ENCODE measurements around the gene IL5RA.

Gene IL5RA

DNA sequence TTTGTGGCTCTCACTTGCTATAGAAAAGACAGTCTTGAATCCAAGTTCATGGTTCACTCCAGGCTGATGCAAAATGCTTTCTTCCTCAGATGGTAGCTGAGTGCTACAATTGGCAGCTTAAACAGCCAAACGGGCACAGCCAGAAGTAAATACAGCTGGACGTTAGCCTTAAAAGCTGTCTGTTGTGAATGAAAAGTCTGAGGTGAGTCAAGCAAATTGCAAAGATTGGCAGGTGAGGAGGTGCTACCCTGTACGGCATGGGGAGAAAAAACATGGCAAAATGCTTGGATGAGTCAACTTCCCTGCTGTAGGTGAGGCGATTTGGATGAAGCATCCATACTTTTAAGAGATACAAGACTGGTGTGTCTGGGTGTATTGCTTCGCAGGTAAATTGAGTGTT is 40.5 kb downstream of the IL5RA start:
- no peak for DNase-seq
- intact Hi-C loops (cut with DNase I), result no loop called here

DNA sequence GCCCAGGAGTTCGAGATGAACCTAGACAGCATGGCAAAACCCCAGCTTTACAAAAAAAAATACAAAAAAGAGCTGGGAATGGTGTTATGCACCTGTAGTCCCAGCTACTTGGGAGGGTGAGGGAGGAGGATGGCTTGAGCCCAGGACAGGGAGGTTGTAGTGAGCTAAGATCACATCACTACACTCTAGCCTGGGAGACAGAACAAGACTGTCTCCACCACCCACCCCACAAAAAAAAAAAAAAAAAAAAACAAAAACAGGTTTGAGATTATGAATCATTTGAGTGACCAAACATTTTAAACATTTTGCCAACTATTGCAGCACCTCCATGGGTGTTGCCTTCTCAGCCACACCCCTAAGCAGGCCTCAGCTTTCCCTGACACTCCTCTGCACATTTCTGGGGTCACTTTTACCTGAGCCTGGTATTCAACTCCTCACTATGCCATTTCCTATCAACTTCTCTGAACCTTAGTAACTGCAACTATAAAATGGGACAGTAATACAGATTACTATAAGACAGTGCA is 41.8 kb downstream of the IL5RA start:
- no peak for DNase-seq
- intact Hi-C loops (cut with DNase I), result no loop called here

DNA sequence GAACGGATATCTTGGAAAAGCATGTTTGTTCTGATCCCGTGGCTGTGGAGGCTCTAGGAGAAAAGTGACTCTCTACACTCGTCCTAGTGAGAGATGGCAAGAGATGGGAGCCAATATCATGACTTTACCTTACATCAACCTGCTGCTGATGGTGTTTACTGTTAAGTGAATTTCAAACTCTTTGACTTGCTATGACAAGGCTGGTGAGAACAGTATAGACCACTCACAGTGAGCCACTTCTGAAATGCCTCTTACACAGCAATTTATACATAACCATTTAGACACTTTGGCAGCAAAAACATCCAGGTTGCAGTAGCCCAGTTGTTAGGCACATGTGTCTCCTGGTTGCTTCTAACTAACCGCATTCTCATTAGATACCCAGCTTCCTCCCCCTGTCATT is 43.3 kb downstream of the IL5RA start:
- intact Hi-C loops (cut with DNase I), result no loop called here
- DNase-seq, result no peak

DNA sequence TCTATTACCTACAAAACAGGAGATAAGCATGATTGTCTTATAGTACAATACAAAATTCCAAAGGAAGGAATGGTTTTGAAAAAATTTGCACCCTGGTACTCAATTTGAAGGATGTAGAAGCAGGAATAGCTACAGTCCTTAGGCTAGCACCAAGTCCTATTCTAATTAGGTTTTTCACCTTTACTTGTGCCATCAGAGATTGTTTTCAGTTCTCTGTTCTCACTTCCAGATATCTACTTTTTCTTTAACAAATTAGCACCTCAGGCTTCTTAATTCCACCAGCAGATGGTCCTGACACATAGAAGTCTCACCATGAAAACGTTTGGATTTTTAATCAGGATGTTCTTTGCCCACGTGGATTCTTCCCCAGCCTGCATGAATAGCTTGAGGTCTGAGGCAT is 43.8 kb downstream of the IL5RA start:
- no peak for DNase-seq
- intact Hi-C loops (cut with DNase I), result no loop called here

DNA sequence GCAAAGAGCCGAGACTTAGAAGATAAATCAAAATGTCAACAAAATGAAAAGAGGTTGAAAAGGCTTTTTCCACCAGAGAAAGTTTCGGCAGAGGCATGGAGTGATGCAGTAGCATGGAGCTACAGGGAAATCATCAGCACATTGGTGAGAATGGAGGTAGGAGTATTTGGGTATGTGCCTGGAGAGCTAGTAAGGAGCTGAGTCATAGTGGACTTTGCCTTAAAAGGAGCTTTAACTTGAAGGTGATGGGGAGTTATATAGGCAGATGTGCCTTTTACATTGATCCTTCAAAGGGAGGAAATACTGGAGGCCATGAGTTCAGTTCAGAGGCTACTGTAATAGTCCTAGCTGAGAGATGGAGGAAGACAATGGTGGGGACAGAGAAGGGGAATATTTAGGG is 44.3 kb downstream of the IL5RA start:
- intact Hi-C loops (cut with DNase I), result no loop called here
- DNase-seq, result no peak

DNA sequence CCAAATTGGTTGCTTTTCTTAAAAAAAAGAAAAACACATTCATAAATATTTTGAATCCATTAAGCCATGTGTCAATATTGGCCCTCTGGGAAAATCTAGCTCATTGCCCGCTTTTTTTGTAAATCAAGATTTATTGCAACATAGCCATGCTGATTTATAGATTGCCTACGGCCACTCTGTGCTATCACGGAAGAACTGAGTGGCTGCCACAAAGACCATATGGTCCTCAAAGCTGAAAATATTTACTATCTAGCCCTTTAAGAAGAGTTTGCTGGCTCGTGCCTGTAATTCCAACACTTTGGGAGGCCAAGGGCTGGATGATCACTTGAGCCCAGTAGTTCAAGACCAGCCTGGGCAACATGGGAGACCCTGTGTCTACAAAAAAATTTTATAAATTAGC is 45.9 kb downstream of the IL5RA start:
- intact Hi-C loops (cut with DNase I), result no loop called here
- no peak for DNase-seq

DNA sequence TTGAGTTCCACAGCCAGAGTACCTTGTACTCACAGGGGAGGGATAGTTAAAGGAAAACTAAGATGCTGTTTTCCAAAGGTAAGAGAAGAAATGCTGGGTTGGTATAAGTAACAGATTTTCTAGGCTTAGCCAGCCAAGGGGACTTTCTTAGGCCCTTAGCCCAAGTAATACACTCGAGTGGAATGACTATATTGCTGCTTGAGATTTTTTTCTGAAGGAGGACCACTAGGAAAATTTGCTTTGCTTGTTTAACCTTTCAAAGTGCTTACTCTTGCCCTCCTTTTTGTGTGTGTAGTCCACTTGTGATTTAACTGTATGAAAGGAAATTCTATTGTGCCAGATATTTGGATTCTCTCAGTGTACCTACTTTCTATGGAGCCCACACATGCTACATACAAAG is 50.5 kb downstream of the IL5RA start:
- intact Hi-C loops (cut with DNase I), result no loop called here
- no peak for DNase-seq

DNA sequence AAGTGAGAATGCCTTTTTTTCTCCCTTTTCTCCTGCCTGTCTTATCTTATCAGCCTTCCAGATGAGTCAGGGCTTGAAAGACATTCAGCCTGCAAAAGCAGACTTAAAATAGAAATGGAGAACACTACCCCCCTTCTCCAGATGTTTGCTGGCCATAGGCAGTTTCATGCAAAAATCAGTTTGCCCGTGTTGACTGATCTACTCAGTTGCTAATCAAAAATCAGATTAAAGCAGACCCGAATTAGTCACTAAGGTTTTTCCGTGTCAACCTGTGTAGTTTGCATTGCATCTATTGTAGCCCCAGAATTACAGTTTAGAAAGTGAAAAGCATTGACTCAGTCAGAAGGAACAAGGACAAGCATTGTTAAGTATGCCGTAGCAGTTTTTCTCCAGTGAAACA is 56.2 kb downstream of the IL5RA start:
- DNase-seq, result no peak
- intact Hi-C loops (cut with DNase I), result no loop called here

DNA sequence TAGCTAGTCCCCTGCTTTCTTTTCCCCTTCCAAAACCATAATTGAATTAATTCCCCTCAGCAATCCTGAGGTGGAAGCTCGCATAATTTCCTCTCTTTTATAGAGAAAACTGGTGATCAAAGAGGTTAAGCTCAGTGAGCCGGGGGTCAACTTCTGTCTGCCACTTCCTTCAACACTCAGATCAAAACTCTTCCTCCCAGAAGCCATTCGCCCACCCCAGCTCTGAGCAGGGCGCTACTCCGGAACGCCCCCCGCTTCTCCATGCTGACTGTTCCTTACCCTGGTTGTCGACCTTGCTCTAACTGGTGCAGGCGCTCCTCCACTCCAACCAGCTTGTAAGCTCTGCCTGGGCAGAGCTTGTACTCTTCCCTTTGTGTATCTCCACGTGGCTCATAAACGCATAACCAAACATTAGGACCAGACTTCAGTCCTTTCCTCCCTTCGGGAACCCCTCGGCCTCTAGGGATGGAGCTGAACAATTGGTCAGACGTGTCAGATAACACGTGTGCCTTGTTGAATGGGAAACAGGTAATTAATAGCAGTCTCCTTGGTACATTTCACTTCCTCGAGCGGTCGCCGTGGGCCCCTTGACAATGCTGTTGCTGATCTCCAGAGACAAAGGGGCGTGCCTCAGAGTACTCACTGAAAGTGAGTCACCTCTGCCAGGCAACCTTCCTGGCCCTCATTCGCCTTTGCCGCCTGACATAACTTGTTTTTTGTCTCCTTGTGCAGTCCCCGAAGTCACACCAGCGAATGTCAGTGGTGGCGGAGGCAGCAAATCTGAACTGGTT is 71.8 kb downstream of the IL5RA start:
- peak in 1 of 10 donors; percentile 51 for DNase-seq
- intact Hi-C loops (cut with DNase I), result no loop called here

DNA sequence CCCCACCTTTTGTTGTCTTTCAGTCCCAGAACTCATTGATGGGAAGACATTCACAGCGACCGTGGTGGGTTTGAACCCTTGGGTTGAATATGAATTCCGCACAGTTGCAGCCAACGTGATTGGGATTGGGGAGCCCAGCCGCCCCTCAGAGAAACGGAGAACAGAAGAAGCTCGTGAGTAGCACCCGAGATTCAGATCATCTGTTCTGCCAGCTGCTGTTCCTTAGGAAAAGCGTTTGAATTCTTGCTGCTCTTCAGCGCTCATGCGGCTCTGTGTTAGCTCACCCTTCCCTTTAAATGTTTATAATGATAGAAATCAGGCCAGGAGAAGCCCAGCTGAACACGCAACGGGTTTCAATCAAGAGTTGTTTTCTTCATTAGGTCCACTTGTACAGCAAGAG is 73.0 kb downstream of the IL5RA start:
- DNase-seq, result no peak
- intact Hi-C loops (cut with DNase I), result no loop called here

DNA sequence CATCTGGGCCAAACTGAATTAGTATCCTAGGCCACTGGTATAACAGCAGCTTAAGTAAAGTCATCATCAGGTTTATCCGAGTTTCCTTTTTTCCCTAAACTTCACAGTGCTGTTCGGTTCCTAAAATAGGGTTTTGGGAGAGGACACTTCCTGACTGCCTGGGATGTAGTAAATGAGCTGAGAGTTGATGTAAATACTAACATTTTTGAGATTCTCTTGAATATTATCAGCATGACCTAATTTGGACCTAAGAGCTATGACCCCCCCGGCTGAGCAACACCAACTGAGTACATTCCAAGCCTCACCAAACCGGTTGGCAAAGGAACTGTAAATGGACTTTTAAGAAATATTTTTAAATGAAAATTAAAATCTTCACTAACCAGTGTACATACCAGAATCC is 78.8 kb downstream of the IL5RA start:
- intact Hi-C loops (cut with DNase I), result no loop called here
- no peak for DNase-seq

DNA sequence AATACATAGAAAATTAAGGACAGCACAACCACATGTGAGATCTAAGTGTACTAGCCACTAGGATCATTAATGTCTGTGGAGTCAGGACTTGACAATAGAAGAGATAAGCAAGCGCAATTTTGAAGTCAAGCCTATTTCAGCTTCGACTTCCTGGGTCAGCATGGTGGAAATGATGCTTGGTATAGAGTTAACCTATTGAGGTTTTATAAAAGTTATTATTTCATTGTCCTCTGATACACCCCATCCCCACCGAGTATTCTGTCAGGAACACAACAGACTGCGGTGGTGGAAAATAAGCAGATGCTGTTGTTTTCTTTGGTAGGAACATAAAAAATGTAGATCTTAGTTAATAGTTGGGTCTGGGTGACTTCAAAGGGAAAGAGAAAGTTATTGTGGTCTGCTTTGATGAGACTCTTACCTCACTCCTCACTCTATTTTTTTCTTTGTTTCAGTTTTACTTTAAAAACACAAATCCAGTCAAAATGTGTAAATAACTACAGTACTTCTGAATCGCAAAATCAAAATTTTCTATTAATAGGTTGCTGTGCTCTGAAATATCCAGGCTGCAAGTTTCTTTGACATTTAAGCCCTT is 82.1 kb downstream of the IL5RA start:
- intact Hi-C loops (cut with DNase I), result no loop called here
- DNase-seq, result no peak

DNA sequence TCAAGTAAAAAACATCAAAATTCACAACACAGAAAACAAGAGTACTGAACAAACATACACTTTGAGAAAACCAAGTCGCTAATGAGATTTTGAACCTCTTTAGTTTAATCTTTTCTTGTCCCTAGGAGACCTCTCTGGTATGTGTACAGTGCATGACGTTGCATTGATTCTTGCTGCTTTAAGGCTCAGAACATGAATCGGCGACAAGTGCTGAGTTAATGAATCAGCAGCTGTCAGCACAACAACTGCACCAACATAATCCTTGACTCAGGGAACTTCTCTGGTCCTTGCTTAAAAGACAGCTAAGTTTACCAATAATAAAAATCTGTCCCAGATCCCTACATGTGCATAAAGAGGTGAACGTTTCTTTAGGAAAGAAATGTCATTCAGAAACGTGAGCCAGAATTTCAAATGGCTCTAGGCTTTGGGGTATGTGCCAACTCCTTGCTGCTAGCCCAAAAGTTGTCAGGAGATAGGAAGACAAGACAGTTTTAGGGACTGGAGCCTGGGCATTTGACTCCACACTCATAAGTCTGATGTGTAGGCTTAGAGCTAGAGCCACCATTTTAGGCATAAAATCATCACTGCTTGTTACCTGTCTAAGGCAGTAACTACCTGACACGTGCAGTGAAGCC is 86.9 kb downstream of the IL5RA start:
- DNase-seq, result no peak

DNA sequence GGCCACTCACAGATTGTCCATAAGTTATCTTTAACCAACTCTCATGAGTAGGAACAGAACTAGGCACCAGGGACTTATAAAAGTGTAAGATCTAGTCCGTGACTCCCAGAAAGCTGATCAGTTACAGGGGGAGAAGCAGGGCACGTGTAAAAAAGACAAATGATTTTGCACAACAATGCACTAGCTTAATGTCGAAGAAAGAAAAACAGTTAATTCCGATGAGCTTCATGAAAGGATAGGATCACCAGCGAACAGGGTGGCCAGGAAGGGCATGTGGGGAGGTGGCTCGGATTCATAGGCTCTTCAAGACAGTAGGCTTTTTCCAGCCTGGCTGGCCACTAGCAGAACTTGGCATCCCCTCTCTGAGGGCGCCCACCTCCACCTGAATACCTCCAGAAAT is 90.0 kb downstream of the IL5RA start:
- intact Hi-C loops (cut with DNase I), result no loop called here
- no peak for DNase-seq

More for the DNA sequence above, 86.9 kb downstream of the IL5RA start:
- intact Hi-C loops (cut with DNase I), result no loop called here

All from posterior cingulate gyrus (tissue), 11 donors.